ENCODE results near the gene GPAT3. TPM values are rescaled to one million over a fixed set of nuclear protein-coding genes. Genes with fewer than 3 reads are reported as not detected.

The GPAT3 gene
- total and polyA plus RNA-seq, 2 experiments from 2014 or later: 1.2 to 2.0 TPM

DNA sequence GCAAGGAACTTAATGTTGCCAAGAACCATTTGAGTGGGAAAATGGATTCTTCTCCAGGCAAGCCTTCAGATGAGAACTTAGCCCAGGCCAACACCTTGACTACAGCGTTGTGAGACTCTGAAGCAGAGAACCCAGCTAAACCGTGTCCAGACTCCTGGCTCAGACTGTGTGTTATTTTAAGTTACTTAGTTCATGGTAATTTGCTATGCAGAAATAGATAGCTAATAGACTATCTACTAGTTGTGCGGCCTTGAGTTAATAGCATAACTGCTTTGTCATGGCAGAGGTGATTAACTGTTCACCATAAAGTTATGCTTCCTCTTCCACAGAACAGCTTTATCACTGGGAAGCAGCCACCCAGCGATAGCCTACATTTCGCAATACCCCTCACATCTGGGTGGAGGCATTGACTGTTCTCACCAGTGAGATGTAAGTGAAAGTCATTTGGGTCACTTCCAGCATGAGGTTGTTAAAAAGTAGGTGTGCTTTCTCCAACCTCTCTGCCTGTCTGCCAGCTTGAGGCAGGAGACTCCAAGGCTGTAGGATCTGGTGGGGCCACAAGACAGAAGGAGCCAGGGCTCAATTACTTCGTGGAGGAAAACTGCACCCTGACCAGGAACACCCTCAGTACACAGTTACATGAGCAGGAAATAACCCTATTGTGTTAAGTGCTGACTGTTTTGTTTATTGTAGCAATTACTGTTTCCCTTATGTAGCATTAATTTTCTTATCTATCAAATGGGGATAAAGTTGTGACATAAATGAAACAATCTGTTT lies 94.2 kb downstream of the GPAT3 start (continued):
- TF ChIP-seq NANOG (IDR thresholded peaks at IDR 0.05; ENCODE audit: borderline replicate concordance) (no peak), EZH2phosphoT487 (IDR thresholded peaks at IDR 0.05; ENCODE audit: unreplicated experiment) (no peak)

GRCh38 chr4:83631066-83631465 lies 95.2 kb downstream of the GPAT3 start:
- no peak overlapping the region for H3K27ac ChIP-seq (ENCODE audit: low read depth)
- ATAC-seq: no peak
- Mint-ChIP-seq H3K27me3 (ENCODE audit: insufficient read depth, low read depth, poor library complexity) (peaks cover 7% of the 10 kb centered on the region), H3K4me3 (no peak overlapping the region), H3K4me1 (peaks cover 3% of the 10 kb centered on the region), H3K36me3 (ENCODE audit: low read depth) (no peaks in the 10 kb centered on the region), H3K27ac (no peak overlapping the region), H3K9me3 (no peaks in the 10 kb centered on the region)
- no peaks in the 10 kb centered on the region for H3F3A ChIP-seq (replicated peaks; ENCODE audit: low read depth)
- no peaks in the 10 kb centered on the region for H3K27me3 ChIP-seq (ENCODE audit: insufficient read depth)
- no peak for DNase-seq (ENCODE audit: low spot score)
- H3K4me3 ChIP-seq: no peak overlapping the region
- H2AFZ ChIP-seq: no peak overlapping the region
- H3K4me1 ChIP-seq (ENCODE audit: insufficient read depth): no peaks in the 10 kb centered on the region
- H3K9me2 ChIP-seq (ENCODE audit: insufficient read depth): no peaks in the 10 kb centered on the region
- no peaks in the 10 kb centered on the region for H3K79me2 ChIP-seq (replicated peaks; ENCODE audit: insufficient read depth)
- H3K36me3 ChIP-seq (ENCODE audit: insufficient read depth): no peaks in the 10 kb centered on the region
- no peaks in the 10 kb centered on the region for H4K20me1 ChIP-seq (replicated peaks; ENCODE audit: insufficient read depth)
- no peak overlapping the region for H3K4me2 ChIP-seq
- TF ChIP-seq EZH2phosphoT487 (IDR thresholded peaks at IDR 0.05; ENCODE audit: unreplicated experiment): no peak
- no peak for TF ChIP-seq REST (IDR thresholded peaks at IDR 0.05; ENCODE audit: unreplicated experiment)
- TF ChIP-seq JUNB (IDR thresholded peaks at IDR 0.05; ENCODE audit: unreplicated experiment): no peak
- TF ChIP-seq CTCF (conservative IDR thresholded peaks at IDR 0.05; ENCODE audit: low read depth in 2 of 2): no peak
- no peak for TF ChIP-seq ZNF114 (CRISPR knock-in tag; IDR thresholded peaks at IDR 0.05)
- no peak for TF ChIP-seq POLR2AphosphoS5 (IDR thresholded peaks at IDR 0.05; ENCODE audit: low read depth)
- no peak for TF ChIP-seq NANOG (IDR thresholded peaks at IDR 0.05; ENCODE audit: borderline replicate concordance)
- no peak for TF ChIP-seq ETS1 (IDR thresholded peaks at IDR 0.05)
- TF ChIP-seq, protein P1, sequence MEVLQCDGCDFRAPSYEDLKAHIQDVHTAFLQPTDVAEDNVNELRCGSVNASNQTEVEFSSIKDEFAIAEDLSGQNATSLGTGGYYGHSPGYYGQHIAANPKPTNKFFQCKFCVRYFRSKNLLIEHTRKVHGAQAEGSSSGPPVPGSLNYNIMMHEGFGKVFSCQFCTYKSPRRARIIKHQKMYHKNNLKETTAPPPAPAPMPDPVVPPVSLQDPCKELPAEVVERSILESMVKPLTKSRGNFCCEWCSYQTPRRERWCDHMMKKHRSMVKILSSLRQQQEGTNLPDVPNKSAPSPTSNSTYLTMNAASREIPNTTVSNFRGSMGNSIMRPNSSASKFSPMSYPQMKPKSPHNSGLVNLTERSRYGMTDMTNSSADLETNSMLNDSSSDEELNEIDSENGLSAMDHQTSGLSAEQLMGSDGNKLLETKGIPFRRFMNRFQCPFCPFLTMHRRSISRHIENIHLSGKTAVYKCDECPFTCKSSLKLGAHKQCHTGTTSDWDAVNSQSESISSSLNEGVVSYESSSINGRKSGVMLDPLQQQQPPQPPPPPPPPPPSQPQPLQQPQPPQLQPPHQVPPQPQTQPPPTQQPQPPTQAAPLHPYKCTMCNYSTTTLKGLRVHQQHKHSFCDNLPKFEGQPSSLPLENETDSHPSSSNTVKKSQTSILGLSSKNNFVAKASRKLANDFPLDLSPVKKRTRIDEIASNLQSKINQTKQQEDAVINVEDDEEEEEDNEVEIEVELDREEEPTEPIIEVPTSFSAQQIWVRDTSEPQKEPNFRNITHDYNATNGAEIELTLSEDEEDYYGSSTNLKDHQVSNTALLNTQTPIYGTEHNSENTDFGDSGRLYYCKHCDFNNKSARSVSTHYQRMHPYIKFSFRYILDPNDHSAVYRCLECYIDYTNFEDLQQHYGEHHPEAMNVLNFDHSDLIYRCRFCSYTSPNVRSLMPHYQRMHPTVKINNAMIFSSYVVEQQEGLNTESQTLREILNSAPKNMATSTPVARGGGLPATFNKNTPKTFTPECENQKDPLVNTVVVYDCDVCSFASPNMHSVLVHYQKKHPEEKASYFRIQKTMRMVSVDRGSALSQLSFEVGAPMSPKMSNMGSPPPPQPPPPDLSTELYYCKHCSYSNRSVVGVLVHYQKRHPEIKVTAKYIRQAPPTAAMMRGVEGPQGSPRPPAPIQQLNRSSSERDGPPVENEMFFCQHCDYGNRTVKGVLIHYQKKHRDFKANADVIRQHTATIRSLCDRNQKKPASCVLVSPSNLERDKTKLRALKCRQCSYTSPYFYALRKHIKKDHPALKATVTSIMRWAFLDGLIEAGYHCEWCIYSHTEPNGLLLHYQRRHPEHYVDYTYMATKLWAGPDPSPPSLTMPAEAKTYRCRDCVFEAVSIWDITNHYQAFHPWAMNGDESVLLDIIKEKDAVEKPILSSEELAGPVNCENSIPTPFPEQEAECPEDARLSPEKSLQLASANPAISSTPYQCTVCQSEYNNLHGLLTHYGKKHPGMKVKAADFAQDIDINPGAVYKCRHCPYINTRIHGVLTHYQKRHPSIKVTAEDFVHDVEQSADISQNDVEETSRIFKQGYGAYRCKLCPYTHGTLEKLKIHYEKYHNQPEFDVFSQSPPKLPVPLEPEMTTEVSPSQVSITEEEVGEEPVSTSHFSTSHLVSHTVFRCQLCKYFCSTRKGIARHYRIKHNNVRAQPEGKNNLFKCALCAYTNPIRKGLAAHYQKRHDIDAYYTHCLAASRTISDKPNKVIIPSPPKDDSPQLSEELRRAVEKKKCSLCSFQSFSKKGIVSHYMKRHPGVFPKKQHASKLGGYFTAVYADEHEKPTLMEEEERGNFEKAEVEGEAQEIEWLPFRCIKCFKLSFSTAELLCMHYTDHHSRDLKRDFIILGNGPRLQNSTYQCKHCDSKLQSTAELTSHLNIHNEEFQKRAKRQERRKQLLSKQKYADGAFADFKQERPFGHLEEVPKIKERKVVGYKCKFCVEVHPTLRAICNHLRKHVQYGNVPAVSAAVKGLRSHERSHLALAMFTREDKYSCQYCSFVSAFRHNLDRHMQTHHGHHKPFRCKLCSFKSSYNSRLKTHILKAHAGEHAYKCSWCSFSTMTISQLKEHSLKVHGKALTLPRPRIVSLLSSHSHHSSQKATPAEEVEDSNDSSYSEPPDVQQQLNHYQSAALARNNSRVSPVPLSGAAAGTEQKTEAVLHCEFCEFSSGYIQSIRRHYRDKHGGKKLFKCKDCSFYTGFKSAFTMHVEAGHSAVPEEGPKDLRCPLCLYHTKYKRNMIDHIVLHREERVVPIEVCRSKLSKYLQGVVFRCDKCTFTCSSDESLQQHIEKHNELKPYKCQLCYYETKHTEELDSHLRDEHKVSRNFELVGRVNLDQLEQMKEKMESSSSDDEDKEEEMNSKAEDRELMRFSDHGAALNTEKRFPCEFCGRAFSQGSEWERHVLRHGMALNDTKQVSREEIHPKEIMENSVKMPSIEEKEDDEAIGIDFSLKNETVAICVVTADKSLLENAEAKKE (CRISPR knock-in tag; IDR thresholded peaks at IDR 0.05): no peak
- no peak for TF ChIP-seq CREB1 (CRISPR knock-in tag; IDR thresholded peaks at IDR 0.05; ENCODE audit: low read depth)
- TF ChIP-seq STAT1 (IDR thresholded peaks at IDR 0.05; ENCODE audit: unreplicated experiment): no peak
- no peak for TF ChIP-seq ZNF331 (CRISPR knock-in tag; IDR thresholded peaks at IDR 0.05; ENCODE audit: low read depth)

All from GM23338 (cell line).